Keratinocyte (primary cell): Measurements from ENCODE around the gene THAP11. TPM values are rescaled to one million over a fixed set of nuclear protein-coding genes. Genes with fewer than 3 reads are reported as not detected.
"Not testable (repeated sequence)": the region's sequence is repeated elsewhere in the genome, so short reads cannot be mapped to it uniquely, and the experiment has no call there.

ENCODE experiments used
- DNase-seq: peaks from one replicate; pipeline ENCODE4 v3.0.0-alpha.2; 2011; ENCODE audit warnings: low read depth, missing footprints, low spot score
- FAIRE-seq: peaks from 2 replicates; lab custom pipeline; 2011; peaks lifted over from hg19 to GRCh38; lab: Jason Lieb, UNC
- H2AFZ ChIP-seq: 2 replicates; pipeline ENCODE4 v1.6.0; 2012; ENCODE audit warnings: low read length, control low read depth, inconsistent platforms; ENCODE audit not compliant: control insufficient read depth
- H3K27ac ChIP-seq: 2 replicates; pipeline ENCODE4 v1.5.1; 2011; ENCODE audit warnings: low read length; ENCODE audit not compliant: control insufficient read depth, insufficient read depth
- H3K27me3 ChIP-seq: 3 replicates; pipeline ENCODE4 v1.6.0; 2011; ENCODE audit warnings: low read length; ENCODE audit not compliant: control insufficient read depth, insufficient read depth; ENCODE audit errors: extremely low read depth
- H3K36me3 ChIP-seq, 2 experiments: 2 replicates in 1 of 2; 3 replicates in 1 of 2; pipeline ENCODE4 v1.5.1; 2011; ENCODE audit warnings: low read length in 2 of 2, mild to moderate bottlenecking in 1 of 2; ENCODE audit not compliant: control insufficient read depth in 2 of 2, insufficient read depth in 2 of 2; ENCODE audit errors: extremely low read depth in 1 of 2
- H3K4me1 ChIP-seq: 3 replicates; pipeline ENCODE4 v1.5.1; 2011; ENCODE audit warnings: low read length; ENCODE audit not compliant: control insufficient read depth, insufficient read depth; ENCODE audit errors: extremely low read depth
- H3K4me2 ChIP-seq: 3 replicates; pipeline ENCODE4 v1.6.0; 2011; ENCODE audit warnings: low read depth, low read length; ENCODE audit not compliant: control insufficient read depth, insufficient read depth; ENCODE audit errors: extremely low read depth
- H3K4me3 ChIP-seq, 3 experiments: fragments of 200-600 bp in 1 of 3; sonication (generic) in 1 of 3; 2 replicates in 2 of 3; 3 replicates in 1 of 3; pipeline ENCODE4 v1.5.1; 2011 to 2016; ENCODE audit warnings: low read length in 3 of 3, mild to moderate bottlenecking in 3 of 3, control low read depth in 2 of 3, inconsistent platforms in 1 of 3, low read depth in 1 of 3, mixed read lengths in 1 of 3, mixed run types in 1 of 3, moderate library complexity in 1 of 3; ENCODE audit not compliant: control insufficient read depth in 2 of 3, insufficient read depth in 2 of 3; ENCODE audit errors: extremely low read depth in 1 of 3
- H3K79me2 ChIP-seq: 2 replicates; pipeline ENCODE4 v1.6.0; 2012; ENCODE audit warnings: low read length; ENCODE audit not compliant: control insufficient read depth, insufficient read depth
- H3K9ac ChIP-seq: 3 replicates; pipeline ENCODE4 v1.6.0; 2011; ENCODE audit warnings: low read length; ENCODE audit not compliant: control insufficient read depth, insufficient read depth; ENCODE audit errors: extremely low read depth
- H3K9me1 ChIP-seq: 3 replicates; pipeline ENCODE4 v1.6.0; 2011; ENCODE audit warnings: low read length; ENCODE audit not compliant: control insufficient read depth, insufficient read depth; ENCODE audit errors: extremely low read depth
- H3K9me3 ChIP-seq: 2 replicates; pipeline ENCODE4 v1.5.1; 2012; ENCODE audit warnings: low read depth, low read length; ENCODE audit not compliant: control insufficient read depth
- H4K20me1 ChIP-seq: 3 replicates; pipeline ENCODE4 v1.6.0; 2011; ENCODE audit warnings: low read length; ENCODE audit not compliant: control insufficient read depth, insufficient read depth; ENCODE audit errors: extremely low read depth
- CTCF ChIP-seq, 3 experiments: IDR thresholded peaks in 1 of 3; conservative IDR thresholded peaks in 1 of 3; optimal IDR thresholded peaks in 1 of 3; 2 replicates in 2 of 3; 3 replicates in 1 of 3; pipeline versions ENCODE3 to v1.5.1; 2011; ENCODE audit warnings: low read length in 3 of 3, mild to moderate bottlenecking in 3 of 3, moderate library complexity in 2 of 3, control low read depth in 1 of 3, inconsistent platforms in 1 of 3; ENCODE audit not compliant: insufficient read depth in 2 of 3; ENCODE audit errors: extremely low read depth in 1 of 3
- EZH2 ChIP-seq: IDR thresholded peaks from one replicate; pipeline ENCODE4 v1.6.1; 2012; ENCODE audit warnings: inconsistent platforms, mild to moderate bottlenecking, low read length, moderate library complexity
- dilution Hi-C: fragments of 300-500 bp; cut with MboI; formaldehyde crosslinking; loops from one replicate; pipeline ENCODE4 v1.7.0; 2020; ENCODE audit warnings: low sequenced_read_pairs; ENCODE audit not compliant: extremely low pct_ligation_motif_present
- polyA plus RNA-seq, 5 experiments: library from polyadenylated mRNA; depleted of rRNA in 3 of 5; stranded (reverse) in 3 of 5; stranded (forward) in 1 of 5; unstranded in 1 of 5; fragments of >200 nt; gene quantifications; 1 replicate in 1 of 5; 2 replicates in 3 of 5; 3 replicates in 1 of 5; pipeline versions ENCODE4 v1.2.1 to v1.2.3, GENCODE V29; 2011 to 2012; ENCODE audit warnings: missing spikeins in 2 of 5, low read depth in 1 of 5, low replicate concordance in 1 of 5

Gene THAP11
- polyA plus RNA-seq, 1 donor (not counting 4 experiments of a cell fraction or from before 2014, with no cell fraction given) = 11.8 TPM

GRCh38 chr16:67833415-67834241, 8.5 kb upstream of the THAP11 start:
- peaks cover 31% of the 10 kb centered on the region in 2 experiments for H3K36me3 ChIP-seq
- no peaks in the 10 kb centered on the region for H4K20me1 ChIP-seq
- H3K4me1 ChIP-seq = peaks cover 14% of the 10 kb centered on the region
- FAIRE-seq (peak; percentile 56), DNase-seq (no peak)
- peak overlapping the region; percentile 57 to 88 (median 84) for H3K4me3 ChIP-seq
- H3K79me2 ChIP-seq = peaks cover 8% of the 10 kb centered on the region
- H3K27ac ChIP-seq = peak overlapping the region; percentile 88
- H3K9me3 ChIP-seq = no peaks in the 10 kb centered on the region
- dilution Hi-C loops = no loop called here
- TF ChIP-seq EZH2 (no peak), CTCF (optimal IDR thresholded peaks at IDR 0.05 in 1 of 3, IDR thresholded peaks at IDR 0.05 in 1 of 3, conservative IDR thresholded peaks at IDR 0.05 in 1 of 3; ENCODE audit: extremely low read depth in 1 of 3, insufficient read depth in 2 of 3, low read length in 3 of 3) (no peak)
- peak overlapping the region; percentile 99 for H3K4me2 ChIP-seq
- peak overlapping the region; percentile 93 for H3K9ac ChIP-seq
- H3K27me3 ChIP-seq = no peaks in the 10 kb centered on the region
- peak overlapping the region; percentile 95 for H2AFZ ChIP-seq
- H3K9me1 ChIP-seq = no peaks in the 10 kb centered on the region

- Histone ChIP-seq H3K9me3 (no peaks in the 10 kb centered on the region), H3K27me3 (no peaks in the 10 kb centered on the region), H3K4me3 (peak overlapping the region in 2 of 3 experiments; percentile 84 to 88), H3K9ac (peak overlapping the region; percentile 93), H3K36me3 (peaks cover 27 to 28% of the 10 kb centered on the region in 2 experiments), H3K4me1 (peaks cover 14% of the 10 kb centered on the region), H3K79me2 (peaks cover 8% of the 10 kb centered on the region), H3K27ac (no peak overlapping the region), H3K4me2 (peak overlapping the region; percentile 99), H3K9me1 (no peaks in the 10 kb centered on the region), H4K20me1 (no peaks in the 10 kb centered on the region), H2AFZ (peak overlapping the region; percentile 95)
- FAIRE-seq (no peak), DNase-seq (no peak)
- dilution Hi-C loops = no loop called here
- TF ChIP-seq EZH2 = no peak
- no peak for TF ChIP-seq CTCF (optimal IDR thresholded peaks at IDR 0.05 in 1 of 3, IDR thresholded peaks at IDR 0.05 in 1 of 3, conservative IDR thresholded peaks at IDR 0.05 in 1 of 3; ENCODE audit: extremely low read depth in 1 of 3, insufficient read depth in 2 of 3, low read length in 3 of 3)
These were observed 7.9 kb upstream of the THAP11 start for GRCh38 chr16:67834242-67834614.

GRCh38 chr16:67837190-67837589, 4.9 kb upstream of the THAP11 start:
- H3K9me1 ChIP-seq, H3K27ac ChIP-seq, H3K9ac ChIP-seq, H3K9me3 ChIP-seq, H2AFZ ChIP-seq, dilution Hi-C loops, H3K36me3 ChIP-seq, FAIRE-seq, H3K4me2 ChIP-seq, H3K79me2 ChIP-seq, H4K20me1 ChIP-seq, H3K4me3 ChIP-seq, H3K27me3 ChIP-seq, DNase-seq: not testable (repeated sequence)
- peaks cover 19% of the 10 kb centered on the region for H3K4me1 ChIP-seq
